IPS-15b (cell line): ENCODE measurements around the gene PLXNB1.

ENCODE experiments used
- H3K27me3 ChIP-seq: one replicate; pipeline ENCODE4 v1.6.1; 2013; ENCODE audit warnings: low read length; ENCODE audit not compliant: control insufficient read depth, insufficient read depth
- H3K36me3 ChIP-seq: one replicate; pipeline ENCODE4 v1.6.1; 2013; ENCODE audit warnings: low read length; ENCODE audit not compliant: control insufficient read depth, insufficient read depth
- H3K4me1 ChIP-seq: one replicate; pipeline ENCODE4 v1.6.1; 2013; ENCODE audit warnings: mild to moderate bottlenecking, low read length; ENCODE audit not compliant: control insufficient read depth, insufficient read depth
- H3K4me3 ChIP-seq: one replicate; pipeline ENCODE4 v1.5.1; 2013; ENCODE audit warnings: low read depth, low read length
- H3K9ac ChIP-seq: one replicate; pipeline ENCODE4 v1.6.1; 2013; ENCODE audit warnings: low read depth, mild to moderate bottlenecking, low read length
- H3K9me3 ChIP-seq: one replicate; pipeline ENCODE4 v1.6.1; 2013; ENCODE audit warnings: mild to moderate bottlenecking, low read length; ENCODE audit not compliant: control insufficient read depth, insufficient read depth

Gene PLXNB1

GRCh38 chr3:48412375-48413001 lies 17.4 kb downstream of the PLXNB1 start:
- no peaks in the 10 kb centered on the region for H3K4me1 ChIP-seq
- no peak overlapping the region for H3K9ac ChIP-seq
- H3K27me3 ChIP-seq = no peaks in the 10 kb centered on the region
- no peaks in the 10 kb centered on the region for H3K9me3 ChIP-seq
- H3K4me3 ChIP-seq = no peak overlapping the region
- H3K36me3 ChIP-seq = peaks cover 92% of the 10 kb centered on the region

GRCh38 chr3:48411606-48412374 lies 18.1 kb downstream of the PLXNB1 start:
- H3K27me3 ChIP-seq = no peaks in the 10 kb centered on the region
- H3K9ac ChIP-seq = no peak overlapping the region
- no peaks in the 10 kb centered on the region for H3K4me1 ChIP-seq
- no peaks in the 10 kb centered on the region for H3K9me3 ChIP-seq
- no peak overlapping the region for H3K4me3 ChIP-seq
- H3K36me3 ChIP-seq = peaks cover 91% of the 10 kb centered on the region

GRCh38 chr3:48411041-48411588 lies 18.8 kb downstream of the PLXNB1 start:
- H3K36me3 ChIP-seq = peaks cover 92% of the 10 kb centered on the region
- no peaks in the 10 kb centered on the region for H3K4me1 ChIP-seq
- H3K4me3 ChIP-seq = no peak overlapping the region
- H3K27me3 ChIP-seq = no peaks in the 10 kb centered on the region
- H3K9me3 ChIP-seq = no peaks in the 10 kb centered on the region
- H3K9ac ChIP-seq = no peak overlapping the region

- peaks cover 89% of the 10 kb centered on the region for H3K36me3 ChIP-seq
These were observed 19.5 kb downstream of the PLXNB1 start for GRCh38 chr3:48410205-48411040.

GRCh38 chr3:48409291-48410201 lies 20.3 kb downstream of the PLXNB1 start:
- no peaks in the 10 kb centered on the region for H3K4me1 ChIP-seq
- H3K4me3 ChIP-seq = no peak overlapping the region
- no peaks in the 10 kb centered on the region for H3K9me3 ChIP-seq
- peaks cover 86% of the 10 kb centered on the region for H3K36me3 ChIP-seq
- H3K9ac ChIP-seq = no peak overlapping the region
- no peaks in the 10 kb centered on the region for H3K27me3 ChIP-seq

More at GRCh38 chr3:48410205-48411040, 19.5 kb downstream of the PLXNB1 start:
- H3K27me3 ChIP-seq = no peaks in the 10 kb centered on the region
- no peaks in the 10 kb centered on the region for H3K4me1 ChIP-seq
- H3K9me3 ChIP-seq = no peaks in the 10 kb centered on the region
- no peak overlapping the region for H3K4me3 ChIP-seq
- no peak overlapping the region for H3K9ac ChIP-seq

GRCh38 chr3:48408823-48409281 lies 21.0 kb downstream of the PLXNB1 start:
- Histone ChIP-seq H3K9me3 (no peaks in the 10 kb centered on the region), H3K36me3 (peaks cover 86% of the 10 kb centered on the region), H3K27me3 (no peaks in the 10 kb centered on the region), H3K4me1 (no peaks in the 10 kb centered on the region), H3K4me3 (no peak overlapping the region), H3K9ac (no peak overlapping the region)

GRCh38 chr3:48407542-48408099 lies 22.3 kb downstream of the PLXNB1 start:
- Histone ChIP-seq H3K4me3 (no peak overlapping the region), H3K9me3 (no peaks in the 10 kb centered on the region), H3K36me3 (peaks cover 78% of the 10 kb centered on the region), H3K27me3 (no peaks in the 10 kb centered on the region), H3K4me1 (no peaks in the 10 kb centered on the region), H3K9ac (no peak overlapping the region)

- H3K9ac ChIP-seq = no peak overlapping the region
- H3K27me3 ChIP-seq = no peaks in the 10 kb centered on the region
- no peak overlapping the region for H3K4me3 ChIP-seq
- H3K9me3 ChIP-seq = no peaks in the 10 kb centered on the region
- H3K4me1 ChIP-seq = no peaks in the 10 kb centered on the region
- peaks cover 70% of the 10 kb centered on the region for H3K36me3 ChIP-seq
These were observed 23.1 kb downstream of the PLXNB1 start for GRCh38 chr3:48406443-48407431.

- H3K36me3 ChIP-seq = peaks cover 62% of the 10 kb centered on the region
- no peaks in the 10 kb centered on the region for H3K9me3 ChIP-seq
- H3K4me3 ChIP-seq = no peak overlapping the region
- no peaks in the 10 kb centered on the region for H3K27me3 ChIP-seq
- H3K4me1 ChIP-seq = no peaks in the 10 kb centered on the region
- H3K9ac ChIP-seq = no peak overlapping the region
These were observed 23.9 kb downstream of the PLXNB1 start for GRCh38 chr3:48405971-48406370.

GRCh38 chr3:48405343-48405881 lies 24.5 kb downstream of the PLXNB1 start:
- no peaks in the 10 kb centered on the region for H3K9me3 ChIP-seq
- no peaks in the 10 kb centered on the region for H3K27me3 ChIP-seq
- no peaks in the 10 kb centered on the region for H3K4me1 ChIP-seq
- H3K9ac ChIP-seq = no peak overlapping the region
- H3K4me3 ChIP-seq = no peak overlapping the region
- peaks cover 57% of the 10 kb centered on the region for H3K36me3 ChIP-seq
